Measurements from ENCODE around the gene TMEM184C.

The TMEM184C gene

DNA sequence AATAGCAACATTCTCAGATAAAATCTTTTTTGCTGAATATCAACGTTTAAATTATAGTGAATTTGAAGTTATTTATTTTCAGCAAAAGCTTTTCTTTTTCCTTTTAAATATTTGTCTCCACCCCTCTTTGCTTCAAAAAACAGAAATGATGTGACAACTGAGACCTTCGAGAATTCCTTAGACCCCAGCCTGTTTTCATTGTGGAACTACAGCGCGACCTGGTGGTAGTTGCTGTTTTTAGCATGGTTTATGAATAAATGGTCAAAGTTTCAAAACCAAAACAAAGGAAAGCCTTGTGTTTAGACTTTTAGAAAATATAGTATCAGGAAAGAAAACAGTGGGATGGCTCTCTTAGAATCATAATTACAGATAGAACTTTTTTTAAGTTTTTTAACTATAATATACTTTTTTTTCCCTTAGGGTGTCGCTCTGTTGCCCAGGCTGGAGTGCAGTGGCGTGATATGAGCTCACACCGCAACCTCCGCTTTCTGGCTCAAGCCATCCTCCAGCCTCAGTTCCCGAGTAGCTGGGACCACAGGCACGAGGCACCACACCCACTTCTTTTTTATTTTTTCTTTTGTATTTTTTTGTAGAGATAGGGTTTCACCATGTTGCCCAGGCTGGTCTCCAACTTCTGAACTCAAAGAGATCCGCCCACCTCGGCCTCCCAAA, 26.8 kb upstream of the TMEM184C start:
- Histone ChIP-seq H3K9me2 (replicated peaks; ENCODE audit: control insufficient read depth, low read length) (no peaks in the 10 kb centered on the region), H3K27ac (ENCODE audit: low read depth, low read length) (no peak overlapping the region), H3F3A (ENCODE audit: control insufficient read depth, insufficient read depth) (no peaks in the 10 kb centered on the region), H3K27me3 (ENCODE audit: control insufficient read depth, low read length) (peaks cover 10% of the 10 kb centered on the region), H3K79me2 (ENCODE audit: control insufficient read depth, low read length) (no peaks in the 10 kb centered on the region), H3K36me3 (ENCODE audit: control insufficient read depth, low read length) (no peaks in the 10 kb centered on the region), H3K9me3 (ENCODE audit: control insufficient read depth, insufficient read depth, low read length) (no peaks in the 10 kb centered on the region), H3K4me2 (ENCODE audit: low read length) (no peak overlapping the region), H4K20me1 (ENCODE audit: control insufficient read depth, insufficient read depth, low read depth, low read length) (no peaks in the 10 kb centered on the region), H3K4me3 (ENCODE audit: low read length) (no peak overlapping the region), H3K4me1 (ENCODE audit: control insufficient read depth, low read length) (no peaks in the 10 kb centered on the region)
- TF ChIP-seq CTCF (IDR thresholded peaks at IDR 0.05; ENCODE audit: low read depth, low read length, poor library complexity, severe bottlenecking) (peak; percentile 64), EZH2phosphoT487 (IDR thresholded peaks at IDR 0.05; ENCODE audit: borderline replicate concordance, low read length) (no peak)

DNA sequence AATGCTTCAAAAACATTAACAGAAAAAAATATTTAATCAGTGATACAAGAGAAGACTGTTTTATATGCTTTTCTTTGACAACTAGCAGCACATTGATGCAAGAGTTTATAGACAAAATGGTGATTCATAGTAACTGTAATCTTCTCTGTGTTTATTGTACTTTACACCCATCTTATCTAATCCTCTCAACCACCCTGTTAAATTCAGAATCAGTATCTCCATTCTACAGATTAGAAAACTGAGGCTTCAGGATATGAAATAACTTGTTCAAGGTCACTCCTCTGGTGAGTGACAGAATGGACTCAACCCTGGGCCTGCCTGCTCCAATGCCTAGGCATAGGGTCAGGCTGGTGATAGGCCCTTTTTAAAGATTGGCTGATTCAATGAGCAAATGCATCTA, 26.1 kb upstream of the TMEM184C start:
- no peaks in the 10 kb centered on the region for H3K79me2 ChIP-seq (ENCODE audit: control insufficient read depth, low read length)
- no peak overlapping the region for H3K4me3 ChIP-seq (ENCODE audit: low read length)
- H3K4me2 ChIP-seq (ENCODE audit: low read length) = no peak overlapping the region
- H3K4me1 ChIP-seq (ENCODE audit: control insufficient read depth, low read length) = no peaks in the 10 kb centered on the region
- peaks cover 5% of the 10 kb centered on the region for H3K27me3 ChIP-seq (ENCODE audit: control insufficient read depth, low read length)
- H3K9me2 ChIP-seq (replicated peaks; ENCODE audit: control insufficient read depth, low read length) = no peaks in the 10 kb centered on the region
- no peaks in the 10 kb centered on the region for H3F3A ChIP-seq (ENCODE audit: control insufficient read depth, insufficient read depth)
- TF ChIP-seq EZH2phosphoT487 (IDR thresholded peaks at IDR 0.05; ENCODE audit: borderline replicate concordance, low read length) = no peak
- TF ChIP-seq CTCF (IDR thresholded peaks at IDR 0.05; ENCODE audit: low read depth, low read length, poor library complexity, severe bottlenecking) = no peak
- H4K20me1 ChIP-seq (ENCODE audit: control insufficient read depth, insufficient read depth, low read depth, low read length) = no peaks in the 10 kb centered on the region
- no peaks in the 10 kb centered on the region for H3K9me3 ChIP-seq (ENCODE audit: control insufficient read depth, insufficient read depth, low read length)
- H3K27ac ChIP-seq (ENCODE audit: low read depth, low read length) = no peak overlapping the region
- no peaks in the 10 kb centered on the region for H3K36me3 ChIP-seq (ENCODE audit: control insufficient read depth, low read length)

- H3F3A ChIP-seq (ENCODE audit: control insufficient read depth, insufficient read depth) = no peaks in the 10 kb centered on the region
- H3K4me1 ChIP-seq (ENCODE audit: control insufficient read depth, low read length) = no peaks in the 10 kb centered on the region
- H3K36me3 ChIP-seq (ENCODE audit: control insufficient read depth, low read length) = no peaks in the 10 kb centered on the region
- TF ChIP-seq CTCF (IDR thresholded peaks at IDR 0.05; ENCODE audit: low read depth, low read length, poor library complexity, severe bottlenecking) (no peak), EZH2phosphoT487 (IDR thresholded peaks at IDR 0.05; ENCODE audit: borderline replicate concordance, low read length) (no peak)
- H3K9me3 ChIP-seq (ENCODE audit: control insufficient read depth, insufficient read depth, low read length) = no peaks in the 10 kb centered on the region
- H3K27ac ChIP-seq (ENCODE audit: low read depth, low read length) = no peak overlapping the region
- H3K79me2 ChIP-seq (ENCODE audit: control insufficient read depth, low read length) = no peaks in the 10 kb centered on the region
- H3K4me3 ChIP-seq (ENCODE audit: low read length) = no peak overlapping the region
- no peak overlapping the region for H3K4me2 ChIP-seq (ENCODE audit: low read length)
- no peaks in the 10 kb centered on the region for H3K9me2 ChIP-seq (replicated peaks; ENCODE audit: control insufficient read depth, low read length)
- H3K27me3 ChIP-seq (ENCODE audit: control insufficient read depth, low read length) = 0 out of 2 replicates have a peak, but pooled peaks cover 2% of the 10 kb centered on the region
- no peaks in the 10 kb centered on the region for H4K20me1 ChIP-seq (ENCODE audit: control insufficient read depth, insufficient read depth, low read depth, low read length)
These were observed 23.1 kb upstream of the TMEM184C start for GRCh38 chr4:147594107-147594506.

Measured in DOHH2 (cell line).